GM12878 (cell line): ENCODE data around the gene RYR2.

Source experiments
- EP300 ChIP-seq, 2 experiments: fragments of 150-350 bp in 1 of 2; IDR thresholded peaks; 2 replicates each; pipeline ENCODE4 v1.6.1; 2011 to 2012; ENCODE audit warnings: low read depth in 2 of 2, low read length in 2 of 2, borderline replicate concordance in 1 of 2, improper control_type of control experiment in 1 of 2, inconsistent platforms in 1 of 2; ENCODE audit not compliant: control insufficient read depth in 1 of 2
- TF ChIP-seq, protein P1 (sequence below), 3 experiments: IDR thresholded peaks in 2 of 3; conservative IDR thresholded peaks in 1 of 3; 2 replicates each; pipeline ENCODE4 v1.5.1; 2011; ENCODE audit warnings: low read depth in 3 of 3, low read length in 3 of 3, mild to moderate bottlenecking in 3 of 3, control low read depth in 2 of 3, moderate library complexity in 2 of 3, inconsistent platforms in 1 of 3, mixed read lengths in 1 of 3; ENCODE audit not compliant: control insufficient read depth in 2 of 3, insufficient read depth in 1 of 3; ENCODE audit errors: extremely low read depth in 1 of 3

DNA sequence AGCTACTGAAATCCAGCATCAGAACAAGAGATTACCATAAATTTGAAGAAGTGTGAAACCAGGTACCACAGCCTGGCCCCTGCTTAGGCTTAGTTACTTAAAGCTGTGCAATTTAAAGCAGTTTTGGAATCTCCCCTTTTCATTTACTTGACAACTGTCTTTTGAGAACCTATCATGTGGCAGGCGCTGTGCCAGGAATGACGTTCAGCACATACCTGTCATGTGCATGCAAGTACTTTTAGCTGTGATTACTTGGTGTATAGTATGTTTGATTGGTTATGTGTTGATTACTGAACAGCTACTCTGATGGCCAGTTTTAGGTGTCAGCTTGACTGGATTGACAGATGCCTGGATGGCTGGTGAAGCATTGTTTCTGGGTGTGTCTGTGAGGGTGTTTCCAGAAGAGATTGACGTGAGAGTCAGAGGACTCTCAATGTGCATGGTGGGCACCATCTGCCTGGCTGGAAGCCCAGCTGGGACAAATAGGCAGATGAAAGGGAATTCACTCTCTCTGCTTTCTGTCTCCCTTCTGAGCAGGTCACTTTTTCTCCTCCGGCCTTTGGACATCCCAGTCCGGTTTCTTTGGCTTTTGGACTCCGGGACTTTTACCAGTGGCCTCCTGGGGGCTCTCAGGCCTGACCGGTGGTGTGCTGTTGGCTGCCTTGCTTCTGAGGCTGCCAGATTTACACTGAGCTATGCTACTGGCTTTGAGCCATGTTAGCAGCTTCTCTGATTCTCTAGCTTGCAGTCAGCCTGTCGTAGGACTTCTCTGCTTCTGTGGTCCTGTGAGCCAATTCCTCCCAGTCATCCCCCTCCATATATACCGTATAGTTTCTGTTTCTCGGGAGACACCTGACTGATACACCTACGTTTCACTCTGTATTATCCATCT is 178.0 kb downstream of the RYR2 start:
- no peak for TF ChIP-seq EP300 (IDR thresholded peaks at IDR 0.05; ENCODE audit: borderline replicate concordance in 1 of 2, control insufficient read depth in 1 of 2, low read depth in 2 of 2, low read length in 2 of 2)
- TF ChIP-seq, protein P1, sequence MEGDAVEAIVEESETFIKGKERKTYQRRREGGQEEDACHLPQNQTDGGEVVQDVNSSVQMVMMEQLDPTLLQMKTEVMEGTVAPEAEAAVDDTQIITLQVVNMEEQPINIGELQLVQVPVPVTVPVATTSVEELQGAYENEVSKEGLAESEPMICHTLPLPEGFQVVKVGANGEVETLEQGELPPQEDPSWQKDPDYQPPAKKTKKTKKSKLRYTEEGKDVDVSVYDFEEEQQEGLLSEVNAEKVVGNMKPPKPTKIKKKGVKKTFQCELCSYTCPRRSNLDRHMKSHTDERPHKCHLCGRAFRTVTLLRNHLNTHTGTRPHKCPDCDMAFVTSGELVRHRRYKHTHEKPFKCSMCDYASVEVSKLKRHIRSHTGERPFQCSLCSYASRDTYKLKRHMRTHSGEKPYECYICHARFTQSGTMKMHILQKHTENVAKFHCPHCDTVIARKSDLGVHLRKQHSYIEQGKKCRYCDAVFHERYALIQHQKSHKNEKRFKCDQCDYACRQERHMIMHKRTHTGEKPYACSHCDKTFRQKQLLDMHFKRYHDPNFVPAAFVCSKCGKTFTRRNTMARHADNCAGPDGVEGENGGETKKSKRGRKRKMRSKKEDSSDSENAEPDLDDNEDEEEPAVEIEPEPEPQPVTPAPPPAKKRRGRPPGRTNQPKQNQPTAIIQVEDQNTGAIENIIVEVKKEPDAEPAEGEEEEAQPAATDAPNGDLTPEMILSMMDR (IDR thresholded peaks at IDR 0.05 in 2 of 3, conservative IDR thresholded peaks at IDR 0.05 in 1 of 3; ENCODE audit: control insufficient read depth in 2 of 3, extremely low read depth in 1 of 3, insufficient read depth in 1 of 3, low read depth in 3 of 3, low read length in 3 of 3) = no peak
